AG09309 (cell line): ENCODE data around the gene GPR25.

Source experiments
- DNase-seq: peaks from one replicate; pipeline ENCODE4 v3.0.0-alpha.2; 2010; ENCODE audit warnings: low read depth
- H3K4me3 ChIP-seq: 2 replicates; pipeline ENCODE4 v1.5.1; 2011; ENCODE audit warnings: mild to moderate bottlenecking, low read depth, low read length, moderate library complexity; ENCODE audit not compliant: control insufficient read depth
- CTCF ChIP-seq: IDR thresholded peaks from 2 replicates; pipeline ENCODE4 v1.5.1; 2011; ENCODE audit warnings: mild to moderate bottlenecking, low read depth, low read length, inconsistent platforms; ENCODE audit not compliant: insufficient read depth, control insufficient read depth; ENCODE audit errors: missing control alignments

Gene GPR25

GRCh38 chr1:200845360-200845759 is 27.4 kb upstream of the GPR25 start:
- no peak for TF ChIP-seq CTCF
- no peak for DNase-seq
- H3K4me3 ChIP-seq: no peak overlapping the region

- no peak for DNase-seq
- no peak for TF ChIP-seq CTCF
- H3K4me3 ChIP-seq: no peak overlapping the region
Observed at GRCh38 chr1:200846398-200846797, 26.4 kb upstream of the GPR25 start.

GRCh38 chr1:200849430-200849829 is 23.4 kb upstream of the GPR25 start:
- DNase-seq: no peak
- no peak for TF ChIP-seq CTCF
- no peak overlapping the region for H3K4me3 ChIP-seq

GRCh38 chr1:200850554-200850953 is 22.2 kb upstream of the GPR25 start:
- TF ChIP-seq CTCF: no peak
- no peak for DNase-seq
- H3K4me3 ChIP-seq: no peak overlapping the region

GRCh38 chr1:200856716-200857357 is 15.9 kb upstream of the GPR25 start:
- H3K4me3 ChIP-seq: no peak overlapping the region
- no peak for TF ChIP-seq CTCF
- peak; percentile 38 for DNase-seq

- H3K4me3 ChIP-seq: no peak overlapping the region
- no peak for DNase-seq
- no peak for TF ChIP-seq CTCF
Observed at GRCh38 chr1:200857804-200858203, 15.0 kb upstream of the GPR25 start.

- no peak overlapping the region for H3K4me3 ChIP-seq
- no peak for DNase-seq
- no peak for TF ChIP-seq CTCF
Observed at GRCh38 chr1:200861937-200862647, 10.7 kb upstream of the GPR25 start.
